CD4-positive, alpha-beta T cell treated with Interleukin-12 subunit alpha and Interleukin-12 subunit beta, for 1 hour (primary cell): ENCODE data around the gene TSPAN2.
A peak's percentile ranks its signal among the peaks of the same experiment; 100 is the strongest.

Source experiments
- DNase-seq: peaks from one replicate; pipeline ENCODE4 v3.0.0-alpha.2; 2020

TSPAN2 gene

DNA sequence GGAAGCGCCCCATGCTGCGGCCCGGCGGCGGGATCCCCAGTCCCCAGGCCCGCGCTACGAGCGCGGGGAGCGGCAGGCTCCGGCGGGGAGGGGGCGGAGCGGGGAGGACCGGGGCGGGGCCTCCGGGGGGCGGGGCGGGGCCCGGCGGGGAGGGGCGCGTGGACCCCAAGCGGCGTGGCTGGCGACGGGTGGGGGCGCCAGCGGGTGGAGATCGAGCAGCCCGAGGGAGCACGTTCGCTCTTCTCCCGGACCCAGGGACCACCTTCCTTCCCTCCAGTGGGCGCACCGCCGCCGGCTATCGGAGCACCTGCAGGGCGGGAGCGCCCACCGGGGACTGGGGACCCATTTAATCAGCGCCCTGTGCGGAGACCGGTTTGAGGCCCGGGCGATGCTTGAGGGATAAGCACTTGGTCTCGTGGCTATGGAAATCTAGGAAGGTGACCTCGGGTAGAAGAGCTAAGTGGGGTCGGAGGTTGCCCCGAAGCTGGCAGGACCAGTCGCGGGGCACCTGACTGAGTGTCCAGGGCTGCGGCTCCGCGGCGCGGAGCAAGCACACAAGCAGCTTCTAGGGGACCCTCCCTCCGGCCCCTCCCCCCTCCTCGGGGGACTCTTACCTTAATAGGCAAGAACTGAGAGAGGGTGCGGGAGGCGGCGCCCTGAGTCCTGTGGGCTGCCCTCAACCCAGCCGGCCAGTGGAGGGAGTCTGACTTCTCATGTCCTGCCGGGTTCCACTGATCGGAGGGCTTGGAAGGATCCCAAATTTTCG lies at the start of gene TSPAN2:
TSPAN2 (minus strand) TSS at position 84 of the 766 bp plus-strand sequence; CDS start at position 13, 71 bp downstream.
- DNase-seq, result peak; percentile 74

DNA sequence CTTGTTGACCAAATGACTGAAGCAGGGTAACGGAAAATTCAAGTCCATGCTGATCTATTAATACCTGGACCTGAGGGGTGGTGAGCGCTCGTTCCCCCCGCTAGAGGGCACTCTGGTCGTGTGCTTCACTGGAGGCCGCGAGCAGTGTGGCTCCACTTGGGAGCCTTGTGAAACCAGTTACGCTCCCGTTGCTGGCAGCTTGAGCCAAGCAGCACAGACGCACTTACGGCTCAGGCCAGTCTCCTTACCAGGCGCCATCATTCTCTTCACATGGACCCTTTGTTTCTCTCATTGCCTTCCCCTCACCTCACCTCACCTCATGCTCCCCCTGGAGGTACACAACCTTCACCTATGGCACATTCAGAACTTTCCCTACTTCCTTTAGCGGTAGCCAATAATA lies 49.7 kb upstream of the TSPAN2 start:
- DNase-seq, result peak; percentile 54

DNA sequence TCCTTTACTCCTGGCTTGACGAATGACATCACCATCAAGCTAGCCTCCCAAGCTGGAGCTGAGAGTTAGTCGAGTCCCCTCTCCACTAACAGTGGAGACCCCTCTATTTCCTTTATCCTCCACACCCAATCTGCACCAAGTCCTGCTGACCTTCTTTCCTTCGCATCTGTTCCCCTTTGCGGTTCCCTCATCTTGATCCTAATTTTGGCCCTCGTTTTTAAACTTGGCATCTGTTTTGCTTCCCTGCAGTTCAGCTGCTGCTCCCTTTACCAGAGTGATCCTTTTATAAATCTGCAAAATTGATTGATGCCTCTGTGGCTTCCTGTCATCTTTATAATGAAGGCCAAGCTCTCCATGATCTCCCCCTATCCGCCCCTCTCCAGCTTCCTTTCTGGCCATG lies 49.0 kb upstream of the TSPAN2 start:
- no peak for DNase-seq

DNA sequence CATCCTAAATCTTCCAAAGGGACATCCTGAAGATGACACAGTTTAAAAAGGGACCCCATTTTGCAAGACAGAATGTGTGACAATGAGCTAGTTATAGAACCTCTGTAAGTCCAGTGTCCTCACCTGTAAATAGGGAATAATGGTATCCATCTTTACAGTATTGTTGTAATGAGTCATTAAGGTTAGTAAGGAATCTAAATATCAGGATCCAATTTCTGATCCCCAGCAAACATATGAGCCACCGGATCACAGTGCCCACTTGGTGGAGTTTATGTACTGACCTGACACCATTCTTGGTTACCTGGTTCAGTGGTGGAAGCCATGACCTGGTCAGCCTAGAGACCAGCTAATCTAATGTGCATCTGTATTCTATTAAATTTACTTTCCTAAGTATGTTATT lies 47.9 kb upstream of the TSPAN2 start:
- no peak for DNase-seq

DNA sequence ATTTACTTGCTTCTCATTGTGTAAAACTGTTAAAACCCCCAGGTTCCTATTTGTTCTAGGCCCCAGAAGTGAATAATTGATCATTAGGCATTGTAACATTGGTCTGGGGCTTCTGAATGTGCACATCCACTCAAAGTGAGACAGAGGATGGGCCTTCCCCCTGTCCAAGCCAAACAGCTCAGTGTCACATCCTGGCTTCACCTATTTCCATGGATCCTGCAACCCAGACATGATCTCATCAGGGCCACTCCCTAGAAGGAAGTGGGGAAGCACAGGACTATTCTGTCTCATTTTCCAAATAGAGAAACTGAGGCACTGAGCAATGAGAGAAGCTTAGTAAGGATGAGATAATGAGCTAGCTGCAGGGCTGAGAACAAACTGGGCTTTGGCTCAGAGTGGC lies 47.4 kb upstream of the TSPAN2 start:
- DNase-seq, result no peak

DNA sequence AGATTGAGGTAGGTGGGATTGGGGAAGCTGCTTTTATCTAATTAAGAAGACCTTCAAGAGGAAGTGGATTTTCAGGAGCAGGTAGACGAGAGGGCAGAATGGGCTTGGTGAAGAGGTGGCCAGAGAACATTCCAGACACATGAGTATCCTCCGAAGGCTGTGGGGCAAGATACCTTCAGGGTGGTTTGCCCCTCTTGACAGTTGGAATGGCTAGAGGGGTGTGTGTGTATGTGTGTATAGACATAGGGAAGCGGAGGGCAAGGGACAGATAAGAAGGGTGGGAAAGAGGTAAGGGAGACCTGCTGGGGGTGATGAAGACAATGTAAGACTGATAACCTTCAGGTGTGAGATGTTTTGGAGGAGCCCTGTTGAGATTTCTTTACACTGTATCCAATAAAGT lies 46.8 kb upstream of the TSPAN2 start:
- no peak for DNase-seq

DNA sequence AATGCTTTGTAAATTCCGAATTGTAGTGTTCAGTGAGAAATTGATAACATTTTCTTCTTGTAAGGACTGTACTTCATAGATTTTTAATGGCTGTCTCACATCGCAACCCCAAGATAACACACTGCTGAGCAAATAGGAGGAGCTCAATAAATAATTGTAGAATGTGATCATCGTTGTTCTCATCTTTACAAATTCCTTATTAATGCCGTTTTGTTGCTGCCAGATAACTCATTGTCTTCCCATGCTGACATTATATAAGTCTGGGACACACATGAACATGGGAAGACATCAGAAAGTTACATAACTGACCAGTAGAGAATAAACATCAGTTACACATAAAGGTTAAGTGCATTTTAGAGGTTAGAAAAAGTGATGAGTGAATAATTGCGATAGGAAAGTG lies 46.4 kb upstream of the TSPAN2 start:
- DNase-seq, result no peak

DNA sequence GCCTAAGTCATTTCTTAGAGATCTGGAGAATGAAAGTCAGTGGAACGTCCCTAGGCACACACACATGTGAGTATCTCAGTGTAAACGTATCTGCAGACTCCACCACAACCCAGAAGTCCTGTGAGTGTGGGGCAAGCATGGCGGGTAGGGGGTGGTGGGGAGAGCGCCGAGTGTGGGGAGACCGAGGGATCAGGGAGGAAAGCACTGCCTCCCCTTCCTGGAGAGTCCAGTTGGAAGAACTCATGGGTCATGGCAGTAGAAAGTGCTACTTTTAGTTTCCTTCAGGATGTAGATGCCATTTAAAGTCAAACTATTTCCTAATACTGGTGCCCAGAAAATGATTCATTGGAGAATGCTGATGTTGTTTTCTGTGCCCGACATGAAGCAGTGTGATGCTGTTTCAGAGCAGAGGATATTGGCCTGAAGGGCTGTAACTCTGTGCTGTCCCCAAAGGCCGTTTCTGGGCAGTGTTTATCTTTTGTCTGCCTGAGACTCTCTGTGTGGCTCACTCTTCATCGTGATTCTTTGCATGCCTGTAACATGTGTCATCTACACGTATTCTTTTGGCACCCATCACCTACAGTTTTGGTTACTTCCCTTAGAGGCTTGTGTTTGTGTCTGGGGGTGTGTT lies 45.7 kb upstream of the TSPAN2 start:
- no peak for DNase-seq

DNA sequence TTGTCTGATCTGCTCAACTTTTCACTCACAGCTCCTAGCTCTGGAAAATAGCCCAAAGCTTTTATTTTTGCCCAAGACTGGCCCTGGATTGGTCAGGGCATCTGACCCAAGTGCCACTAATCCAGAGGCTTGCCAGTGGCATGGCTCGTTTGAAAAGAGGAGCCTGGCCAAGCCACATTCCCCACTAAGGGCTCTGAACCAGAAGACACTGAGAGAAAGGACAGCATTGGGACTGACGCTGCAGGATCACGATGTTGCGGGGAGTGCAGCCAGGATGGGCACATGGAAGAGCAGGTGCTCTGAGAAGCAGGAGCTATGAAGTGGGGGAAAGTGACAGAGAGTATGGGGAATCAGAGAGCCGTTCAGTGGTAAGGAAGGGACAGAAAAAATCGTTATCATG lies 44.9 kb upstream of the TSPAN2 start:
- DNase-seq, result no peak

DNA sequence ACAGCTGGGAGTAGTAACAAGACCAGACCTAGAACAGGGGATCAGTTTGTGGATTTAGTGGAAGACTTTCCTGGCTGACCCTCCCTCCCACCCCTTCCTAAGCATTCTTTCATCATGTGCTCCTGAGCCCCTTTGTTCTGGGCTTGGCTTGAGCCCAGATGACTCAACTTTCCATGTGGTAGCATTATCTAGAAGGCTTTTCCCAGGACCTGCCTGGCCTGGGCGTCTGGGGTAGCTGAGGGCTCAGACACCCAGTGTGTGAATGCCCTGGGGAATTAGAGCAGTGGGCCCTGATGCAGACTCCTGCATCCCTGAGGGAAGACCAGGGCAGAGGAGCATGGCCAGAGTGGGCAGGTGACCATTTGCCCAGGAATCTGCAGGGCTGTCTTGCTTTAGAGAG lies 44.1 kb upstream of the TSPAN2 start:
- no peak for DNase-seq

DNA sequence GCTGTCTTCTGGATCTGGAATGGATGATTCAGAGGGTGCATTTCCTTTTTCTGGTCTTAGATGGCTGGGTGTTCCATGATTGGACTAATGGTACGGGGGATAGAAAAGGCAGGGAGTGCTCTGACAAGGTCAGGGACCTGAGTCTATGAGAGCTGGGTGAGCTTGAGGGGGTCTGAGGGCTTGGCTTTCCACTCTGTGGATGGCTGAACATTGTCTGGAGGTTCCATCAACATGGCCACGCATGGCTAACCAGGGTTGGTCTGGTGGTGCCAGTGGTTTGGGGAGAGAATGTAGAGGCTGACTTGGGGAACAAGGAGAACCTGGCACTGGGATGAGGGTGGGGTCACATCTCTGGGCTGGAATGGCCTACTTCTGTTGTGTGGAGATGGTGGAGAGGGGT lies 41.5 kb upstream of the TSPAN2 start:
- DNase-seq, result no peak

DNA sequence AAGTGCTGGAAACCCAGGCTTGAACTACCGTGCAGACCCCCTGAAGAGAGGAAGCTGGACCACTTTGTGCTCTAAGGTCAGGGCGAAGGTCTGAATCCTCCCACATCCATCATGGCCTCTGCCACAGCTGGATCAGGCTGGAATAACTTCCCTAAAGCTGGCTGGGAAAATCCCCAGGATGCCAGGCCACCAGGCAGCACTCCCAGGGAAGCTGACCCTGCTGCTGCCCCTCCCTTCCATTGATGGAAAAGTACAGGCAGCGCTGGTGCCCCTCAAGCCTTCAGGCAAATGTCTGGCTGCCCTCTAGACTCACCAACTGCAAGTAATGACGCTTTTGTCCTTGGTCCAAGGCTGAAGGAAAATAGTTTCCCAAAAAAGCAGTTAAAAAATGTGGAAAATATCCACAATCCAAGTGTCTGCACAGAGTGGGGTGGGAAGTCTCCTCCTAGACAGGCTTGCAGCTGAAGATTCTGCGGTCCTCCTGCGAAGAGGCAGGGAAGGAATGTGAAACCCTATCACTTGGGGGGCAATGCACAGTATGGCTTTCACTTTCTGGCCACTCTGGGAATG lies 39.9 kb upstream of the TSPAN2 start:
- DNase-seq, result no peak

DNA sequence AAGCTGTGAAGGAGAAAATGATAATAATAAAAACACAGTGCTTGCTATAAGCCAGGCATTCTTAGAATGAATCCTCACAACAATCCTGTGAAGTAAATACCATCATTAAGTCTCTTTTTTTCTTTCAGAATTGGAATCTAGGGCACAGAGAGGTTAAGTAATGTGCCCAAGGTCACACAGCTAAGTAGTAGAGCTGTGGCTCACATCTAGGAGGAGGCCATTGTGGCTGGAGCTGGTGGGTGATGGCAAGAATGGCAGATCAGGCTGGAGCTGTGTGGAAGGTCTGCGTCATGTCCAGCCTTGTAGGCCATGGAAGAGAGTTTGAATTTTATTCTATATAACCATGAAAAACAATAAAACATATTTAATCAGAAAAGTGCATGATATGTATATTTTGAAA lies 38.2 kb upstream of the TSPAN2 start:
- no peak for DNase-seq

DNA sequence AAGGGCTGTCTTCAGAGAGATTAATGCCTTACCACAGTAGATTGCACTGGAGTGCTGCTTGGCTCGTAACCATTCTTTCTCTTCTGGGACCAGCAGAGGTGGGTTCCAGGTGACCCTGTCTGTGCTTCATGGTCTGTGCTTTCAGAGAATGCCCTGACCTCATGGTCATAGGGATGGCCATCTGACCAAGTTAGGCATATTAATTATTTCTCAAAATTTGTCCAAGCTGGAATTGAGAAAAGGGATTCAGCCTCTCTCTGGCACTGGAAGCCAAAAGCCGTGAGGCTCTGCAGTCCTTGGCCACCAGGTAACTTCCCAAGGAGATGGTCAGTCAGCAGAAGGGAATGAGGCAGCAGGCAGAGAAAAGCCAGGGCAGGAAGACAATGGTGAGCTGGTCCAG lies 37.2 kb upstream of the TSPAN2 start:
- DNase-seq, result no peak

DNA sequence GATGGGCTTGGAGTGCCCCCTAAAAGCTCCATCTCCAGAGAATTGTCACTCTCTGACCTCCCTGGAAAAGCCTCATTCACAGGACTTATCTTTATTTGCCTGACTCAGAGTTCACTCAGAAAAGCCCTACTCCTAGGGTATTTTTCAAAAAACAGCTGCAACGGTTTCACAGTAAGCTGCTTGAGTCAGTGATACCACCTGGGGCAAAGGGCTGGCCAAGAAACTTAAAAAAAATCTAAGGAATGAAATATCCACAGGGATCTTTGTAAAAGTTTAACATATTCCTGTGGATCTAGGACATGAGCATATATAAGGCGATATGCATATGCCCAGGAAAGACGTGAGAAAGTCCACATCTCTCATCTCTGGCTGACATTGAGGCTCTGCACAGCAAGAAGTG lies 33.8 kb upstream of the TSPAN2 start:
- DNase-seq, result no peak

DNA sequence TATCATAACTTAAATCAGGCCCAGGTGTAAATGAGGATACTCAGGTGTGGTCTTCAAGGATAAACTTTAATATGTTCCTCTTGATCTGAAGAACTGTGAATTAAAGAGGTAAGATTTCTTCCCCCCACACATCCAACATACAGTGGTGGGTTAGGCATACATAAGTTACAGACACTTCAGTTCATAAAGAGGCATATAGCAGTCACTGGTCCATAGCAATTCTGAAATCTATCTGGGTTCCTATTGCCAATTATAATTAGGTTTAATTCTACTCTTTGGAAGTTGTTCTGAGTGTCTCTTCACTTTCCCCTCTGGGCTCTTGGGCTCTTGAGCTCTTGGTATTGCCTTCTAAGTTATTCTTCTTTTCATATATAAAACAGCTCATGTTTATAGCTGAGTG lies 32.5 kb upstream of the TSPAN2 start:
- no peak for DNase-seq

DNA sequence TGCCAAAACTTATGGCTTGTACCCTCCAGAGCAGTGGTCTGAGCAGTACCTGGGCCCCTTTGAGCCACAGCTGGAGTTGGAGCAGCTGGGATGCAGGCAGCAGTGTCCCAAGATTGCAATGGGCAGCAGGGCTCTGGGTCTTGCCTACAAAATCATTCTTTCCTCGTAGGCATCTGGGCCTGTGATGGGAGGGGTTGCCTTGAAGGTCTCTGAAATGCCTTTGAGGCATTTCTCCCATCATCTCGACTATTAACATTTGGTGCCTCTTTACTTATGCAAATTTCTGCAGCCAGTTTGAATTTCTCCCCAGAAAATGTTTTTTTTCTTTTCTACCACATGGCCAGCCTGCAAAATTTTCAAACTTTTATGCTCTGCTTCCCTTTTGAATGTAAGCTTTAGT lies 31.0 kb upstream of the TSPAN2 start:
- no peak for DNase-seq

DNA sequence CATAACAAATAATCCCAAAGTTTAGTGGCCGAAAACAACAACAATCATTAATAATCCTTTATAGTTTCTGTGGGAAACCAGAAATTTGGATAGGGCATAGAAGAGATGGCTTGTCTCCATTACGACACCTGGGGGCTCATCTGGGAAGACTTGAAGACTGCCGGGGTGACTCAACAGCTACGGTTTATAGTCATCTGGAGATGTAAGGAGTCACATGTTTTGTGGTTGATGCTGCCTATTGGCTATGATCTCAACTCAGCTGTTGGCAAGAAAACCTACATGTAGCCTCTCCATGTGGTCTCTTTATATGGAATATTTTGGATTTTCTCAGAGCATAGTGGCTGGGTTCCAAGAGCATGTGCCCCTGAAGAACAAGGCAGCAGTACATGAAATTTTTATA lies 29.3 kb upstream of the TSPAN2 start:
- DNase-seq, result no peak

DNA sequence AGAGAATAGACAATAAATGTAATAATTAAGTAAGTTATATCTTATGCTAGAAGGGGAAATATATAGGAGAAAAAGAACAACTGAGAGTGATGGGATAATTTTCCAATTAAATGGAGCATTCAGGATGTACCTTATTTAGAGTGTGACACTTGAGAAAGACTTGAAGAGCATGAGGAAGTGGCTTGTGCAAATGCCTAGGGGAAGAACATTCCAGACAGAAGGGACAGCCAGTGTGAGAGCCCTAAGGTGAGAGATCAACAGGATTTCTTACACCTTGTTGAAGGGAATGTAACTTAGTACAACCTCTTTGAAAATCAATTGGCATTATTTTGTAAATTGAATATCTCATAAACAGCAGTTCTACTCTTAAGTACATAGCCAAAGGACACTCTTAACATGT lies 28.8 kb upstream of the TSPAN2 start:
- DNase-seq, result no peak

DNA sequence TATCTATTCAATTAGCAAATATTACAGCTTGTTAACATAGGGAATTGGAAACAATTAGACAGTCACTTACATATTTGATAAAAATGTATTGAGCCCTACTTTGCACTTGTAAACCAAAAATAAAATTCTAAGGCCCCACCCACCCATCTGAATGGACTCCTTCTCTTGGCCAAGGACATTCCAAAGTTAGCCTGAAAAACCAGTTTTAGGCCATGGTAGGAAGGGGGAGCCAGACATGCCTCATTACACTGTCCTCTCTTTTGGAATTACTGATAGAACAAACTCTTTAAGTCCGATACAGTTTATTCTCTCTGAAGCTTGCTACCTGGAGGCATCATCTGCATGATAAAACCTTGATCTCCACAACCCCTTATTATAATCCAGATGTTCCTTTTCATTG lies 28.0 kb upstream of the TSPAN2 start:
- DNase-seq, result no peak

DNA sequence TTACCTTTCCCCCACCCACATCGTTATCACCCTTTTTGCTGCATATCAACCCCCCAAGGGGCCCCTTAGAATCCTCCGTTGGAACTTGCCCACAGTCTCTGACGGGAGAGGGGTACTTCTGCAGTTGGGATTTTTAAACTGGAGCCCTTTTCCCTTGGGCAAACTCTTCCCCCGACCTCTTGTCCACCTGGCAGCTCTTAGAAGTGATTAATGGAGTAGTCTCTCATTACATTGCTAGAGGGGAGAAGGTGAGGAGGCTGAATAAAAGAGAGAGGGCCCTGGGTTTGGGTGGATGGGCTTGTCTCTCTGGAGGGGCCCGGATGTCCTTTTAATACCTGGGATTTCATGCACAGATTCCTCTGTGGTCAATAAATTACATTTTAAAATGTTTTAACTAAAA lies 27.2 kb upstream of the TSPAN2 start:
- DNase-seq, result no peak

DNA sequence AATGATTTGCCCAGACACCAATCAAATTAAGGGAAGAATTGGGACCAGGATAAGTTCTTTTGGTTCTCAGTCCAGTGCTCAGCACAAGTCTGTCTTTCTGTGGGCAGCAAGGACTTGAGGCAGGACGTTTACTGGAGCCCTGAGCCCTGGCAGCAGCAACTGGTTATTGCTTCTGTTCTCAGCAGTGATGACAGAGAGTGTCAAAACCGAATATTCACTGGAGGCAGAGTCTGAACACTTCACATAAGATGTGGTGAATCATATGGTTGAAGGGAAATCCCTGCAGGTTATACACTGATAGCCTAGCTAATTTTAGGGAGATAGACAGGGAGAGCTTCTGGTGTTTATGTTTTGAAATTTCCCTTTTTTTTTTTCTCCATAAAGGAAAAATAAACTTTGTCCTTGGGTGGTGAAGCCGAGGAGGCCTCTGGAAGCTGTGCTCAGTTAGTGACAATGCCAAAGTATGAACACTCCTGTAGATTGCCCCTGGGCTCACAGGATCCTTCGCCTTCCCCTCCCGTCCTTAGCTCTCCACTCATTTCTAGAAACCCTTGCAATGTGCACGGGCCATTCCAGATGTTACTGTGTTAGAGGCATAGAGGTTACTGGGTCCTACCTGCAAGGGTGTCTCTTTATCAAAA lies 26.3 kb upstream of the TSPAN2 start:
- DNase-seq, result no peak

DNA sequence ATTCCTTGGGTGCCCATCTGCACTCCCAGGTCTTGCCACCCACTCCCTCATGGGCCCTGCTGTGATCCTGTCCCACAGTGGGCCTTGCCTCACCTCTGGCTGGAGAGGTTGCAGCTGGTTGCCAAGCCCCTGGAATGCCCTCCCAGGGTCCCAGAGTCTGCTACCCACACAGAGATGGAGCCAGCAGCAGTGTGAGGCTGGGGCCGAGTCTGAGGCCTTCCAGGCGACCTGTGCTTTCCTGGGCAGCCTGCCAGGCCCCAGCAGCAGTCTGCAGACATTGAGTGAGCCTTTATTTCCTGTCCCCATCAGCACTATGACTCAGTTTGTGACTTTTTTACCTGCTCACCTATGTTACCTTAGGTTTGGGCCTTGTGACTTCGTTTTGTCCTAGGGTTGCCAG lies 25.0 kb upstream of the TSPAN2 start:
- DNase-seq, result no peak

DNA sequence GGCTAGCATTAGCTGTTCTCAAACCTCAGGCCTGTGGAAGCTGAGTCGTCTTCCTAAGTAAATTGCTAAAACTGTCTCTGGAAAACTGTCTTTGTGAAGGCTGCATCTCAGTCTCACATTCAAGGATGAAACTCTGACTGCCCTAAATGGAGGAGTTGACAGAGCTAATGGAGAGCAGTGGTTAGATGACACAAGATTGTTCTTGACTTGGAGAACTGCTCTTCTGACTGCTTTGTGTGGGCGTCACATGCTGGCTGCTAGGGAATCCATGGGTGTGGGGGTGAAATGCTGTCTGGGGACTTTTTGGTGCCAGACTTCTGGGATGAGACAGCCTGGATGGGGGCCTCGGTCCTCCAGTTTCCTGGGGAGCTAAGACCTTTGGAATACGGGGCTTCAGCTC lies 24.5 kb upstream of the TSPAN2 start:
- DNase-seq, result no peak
